ENCODE results near the gene APRT.

GRCh38 chr16:88848557-88848956 lies 36.8 kb upstream of the APRT start:
- TF ChIP-seq POLR2A (IDR thresholded peaks at IDR 0.05; ENCODE audit: low read depth, low read length) (no peak), POLR2AphosphoS5 (IDR thresholded peaks at IDR 0.05; ENCODE audit: low read depth, low read length) (no peak), SPI1 (IDR thresholded peaks at IDR 0.05; ENCODE audit: low read depth, low read length) (no peak), TAF1 (IDR thresholded peaks at IDR 0.05; ENCODE audit: low read depth, low read length) (no peak), POU2F2 (IDR thresholded peaks at IDR 0.05; ENCODE audit: low read depth, low read length) (no peak), PAX5 (IDR thresholded peaks at IDR 0.05; ENCODE audit: insufficient read depth, low read length, severe bottlenecking) (no peak)
